NB4 (cell line): Measurements from ENCODE around the gene SLCO2A1.

Experiments
- CTCF ChIP-seq: IDR thresholded peaks from one replicate; pipeline ENCODE4 v1.5.1; 2012; ENCODE audit warnings: low read depth, low read length
- POLR2A ChIP-seq: IDR thresholded peaks from 2 replicates; pipeline ENCODE4 v1.6.1; 2011; ENCODE audit warnings: mild to moderate bottlenecking; ENCODE audit not compliant: insufficient read length; ENCODE audit errors: extremely low read depth

- TF ChIP-seq POLR2A (no peak), CTCF (no peak)
Observed at GRCh38 chr3:133991209-133991608, 38.5 kb downstream of the SLCO2A1 start.
